HL-60 (cell line): ENCODE data around the gene ACACA.

Experiments
- DNase-seq, 2 experiments: peaks; one replicate each; pipeline ENCODE4 v3.0.0-alpha.2; 2010 to 2020; ENCODE audit warnings: low read depth in 1 of 2, low spot score in 1 of 2
- H3K27ac ChIP-seq: fragments of 250-450 bp; sonication (Bioruptor Pico); replicated peaks from 2 replicates; pipeline ENCODE4 v1.5.1; 2020; ENCODE audit warnings: mild to moderate bottlenecking, moderate library complexity
- H3K27me3 ChIP-seq: fragments of 250-450 bp; sonication (Bioruptor Pico); 2 replicates; pipeline ENCODE4 v1.5.1; 2021; ENCODE audit warnings: mild to moderate bottlenecking, moderate library complexity; ENCODE audit not compliant: insufficient read depth, poor library complexity, severe bottlenecking
- H3K4me3 ChIP-seq: replicated peaks from 2 replicates; pipeline ENCODE4 v1.5.1; 2011; ENCODE audit warnings: mild to moderate bottlenecking, control low read depth, low read length; ENCODE audit not compliant: insufficient read depth
- CTCF ChIP-seq: IDR thresholded peaks from one replicate; pipeline ENCODE4 v1.5.1; 2011; ENCODE audit warnings: low read length, control low read depth, inconsistent platforms; ENCODE audit not compliant: insufficient read depth
- GABPA ChIP-seq: IDR thresholded peaks from 2 replicates; pipeline ENCODE4 v1.6.1; 2012; ENCODE audit warnings: low read depth
- POLR2AphosphoS5 ChIP-seq: IDR thresholded peaks from 2 replicates; pipeline ENCODE4 v1.6.1; 2012; ENCODE audit warnings: low read depth
- REST ChIP-seq: IDR thresholded peaks from 2 replicates; pipeline ENCODE4 v1.6.1; 2012; ENCODE audit warnings: low read depth; ENCODE audit not compliant: insufficient replicate concordance
- SPI1 ChIP-seq: IDR thresholded peaks from 2 replicates; pipeline ENCODE4 v1.6.1; 2012; ENCODE audit warnings: low read depth, mild to moderate bottlenecking, borderline replicate concordance

The ACACA gene

DNA sequence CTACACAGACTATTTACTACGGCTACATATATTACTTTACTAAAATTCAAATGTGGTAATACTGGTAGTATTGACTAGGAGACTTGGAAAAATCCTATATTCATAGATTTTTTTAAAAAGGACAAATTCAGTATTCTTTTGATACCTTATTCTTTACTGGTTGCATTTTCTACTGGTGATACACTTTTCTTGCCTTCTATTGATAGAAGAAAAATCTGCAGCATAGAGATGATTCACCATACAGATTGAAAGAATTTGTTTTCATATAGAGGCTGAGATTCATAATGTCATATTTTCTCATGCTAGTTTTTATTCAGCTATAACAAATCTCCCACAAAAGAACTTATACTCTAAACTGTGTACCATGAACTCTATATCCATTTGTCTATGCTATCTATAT is 226.3 kb downstream of the ACACA start:
- TF ChIP-seq CTCF (no peak), SPI1 (no peak), POLR2AphosphoS5 (no peak), REST (no peak), GABPA (no peak)
- no peak overlapping the region for H3K27ac ChIP-seq
- no peak for DNase-seq
- no peak overlapping the region for H3K4me3 ChIP-seq
- no peaks in the 10 kb centered on the region for H3K27me3 ChIP-seq

DNA sequence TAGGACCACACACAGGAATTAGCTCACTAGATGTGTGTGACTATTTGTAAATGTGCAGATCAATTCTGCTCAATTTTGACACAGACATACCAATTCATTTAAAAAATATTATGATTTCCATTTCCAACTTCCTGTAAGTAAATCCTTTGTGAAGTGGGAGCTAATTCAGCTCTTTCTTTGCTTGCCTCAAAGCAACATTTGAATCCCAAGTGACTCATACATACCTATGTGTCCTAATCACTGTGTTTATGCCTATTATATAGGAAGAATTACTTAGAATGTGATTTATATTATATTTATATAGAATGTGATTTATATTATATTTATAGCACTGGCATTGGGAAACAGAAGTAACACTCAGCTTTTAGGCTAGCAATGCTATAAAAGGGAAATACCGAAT is 226.7 kb downstream of the ACACA start:
- DNase-seq, result no peak
- no peak overlapping the region for H3K27ac ChIP-seq
- TF ChIP-seq SPI1, result no peak

DNA sequence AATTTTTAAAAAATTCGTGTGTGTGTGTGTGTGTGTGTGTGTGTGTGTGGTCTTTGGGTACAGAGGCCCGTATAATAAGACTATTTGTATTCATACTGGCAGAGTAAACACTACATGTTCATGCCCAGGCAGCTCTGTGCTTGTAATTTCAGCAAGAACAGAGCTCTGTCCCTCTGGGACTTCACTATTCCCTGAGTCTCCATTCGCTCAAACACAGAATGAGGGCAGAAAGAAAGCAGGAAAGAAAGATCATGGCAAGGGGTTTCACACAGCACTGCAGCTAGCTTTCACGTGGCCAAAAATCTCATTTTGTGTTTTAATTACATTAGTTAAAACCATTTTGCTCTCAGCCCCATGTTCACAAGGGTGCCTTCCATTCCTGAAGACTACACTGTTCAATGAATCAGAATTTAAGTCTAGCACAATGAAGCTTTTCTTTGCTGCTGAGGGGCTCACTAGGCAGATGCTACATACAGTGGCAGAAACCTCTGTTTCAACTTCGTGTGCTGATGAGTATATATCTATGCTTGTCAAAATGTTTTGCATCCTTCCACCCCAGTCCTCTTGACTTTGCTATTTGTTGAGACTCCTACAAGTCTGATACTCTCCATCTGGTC is 229.3 kb downstream of the ACACA start:
- H3K27me3 ChIP-seq, result no peaks in the 10 kb centered on the region
- no peak overlapping the region for H3K27ac ChIP-seq
- TF ChIP-seq REST (no peak), POLR2AphosphoS5 (no peak), CTCF (no peak)
- no peak for DNase-seq
- no peak overlapping the region for H3K4me3 ChIP-seq

More for the DNA sequence above, 226.7 kb downstream of the ACACA start:
- H3K27me3 ChIP-seq, result no peaks in the 10 kb centered on the region
- no peak overlapping the region for H3K4me3 ChIP-seq

DNA sequence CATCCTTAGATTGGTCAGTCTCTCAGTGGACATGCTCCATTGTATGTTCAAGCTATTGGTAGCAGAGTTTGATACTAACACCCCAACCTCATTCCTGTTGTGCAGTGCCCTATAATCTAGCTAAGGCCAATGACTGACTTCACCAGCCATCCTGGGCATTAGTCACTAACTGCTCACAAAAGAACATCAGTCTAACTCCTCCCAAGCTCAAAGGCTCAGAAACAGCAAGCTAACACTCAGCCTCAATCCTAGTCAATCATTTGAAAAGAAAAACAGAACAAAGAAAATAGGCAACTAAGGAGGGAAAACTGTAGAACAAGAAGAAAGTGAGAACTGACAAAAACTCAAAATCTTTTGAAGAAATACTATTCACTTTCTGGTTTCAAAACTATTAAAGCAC is 229.9 kb downstream of the ACACA start:
- no peaks in the 10 kb centered on the region for H3K27me3 ChIP-seq
- TF ChIP-seq CTCF (no peak), REST (no peak), SPI1 (no peak), GABPA (no peak), POLR2AphosphoS5 (no peak)
- no peak for DNase-seq
- H3K27ac ChIP-seq, result no peak overlapping the region
- no peak overlapping the region for H3K4me3 ChIP-seq
